Ecto neural progenitor cell (in vitro differentiated cells): ENCODE results near the gene AKAP10.
A peak's percentile ranks its signal among the peaks of the same experiment; 100 is the strongest.
"Not testable (repeated sequence)": the region's sequence is repeated elsewhere in the genome, so short reads cannot be mapped to it uniquely, and the experiment has no call there.

Source experiments
- DNase-seq: peaks from one replicate; pipeline ENCODE4 v3.0.0-alpha.2; 2018; ENCODE audit warnings: low spot score

The AKAP10 gene

DNA sequence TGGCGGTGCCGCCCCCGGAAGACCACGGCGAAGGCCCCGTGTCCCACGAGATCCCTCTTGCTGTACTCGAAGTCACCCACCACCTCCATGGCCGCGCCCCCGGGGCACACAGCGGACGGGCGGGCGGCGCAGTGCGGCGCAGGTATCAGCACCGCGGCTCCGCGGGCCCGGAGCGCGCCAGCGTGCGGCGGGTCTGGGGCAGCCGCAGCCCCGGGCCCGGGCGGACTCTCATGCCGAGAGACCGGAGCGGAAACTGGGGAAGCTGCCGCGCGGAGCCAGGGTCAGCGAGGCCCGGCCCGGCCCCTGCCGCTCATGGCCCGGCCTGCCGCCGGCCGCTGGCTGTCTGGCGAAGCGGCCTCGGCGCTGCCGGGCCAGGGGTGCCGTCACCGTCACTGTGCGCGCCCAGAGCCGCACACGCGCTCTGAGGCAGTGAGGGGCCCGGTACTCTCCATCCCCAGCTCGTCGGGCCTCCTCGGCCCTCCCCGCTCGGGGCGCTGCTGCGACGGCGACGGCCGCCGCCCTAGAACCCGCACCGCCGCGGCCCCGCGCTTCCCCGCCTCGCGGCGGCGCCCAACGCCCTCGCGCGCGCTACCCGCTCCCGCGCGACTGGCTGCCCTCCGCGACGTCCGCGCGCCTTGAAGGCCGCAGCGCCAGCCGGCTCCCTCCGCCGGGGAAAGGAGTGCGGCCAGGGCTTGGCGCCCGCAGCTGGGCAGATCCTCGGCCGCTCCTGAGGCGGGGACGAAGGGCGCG is 110.1 kb downstream of the AKAP10 start, which contains the start of gene ULK2:
ULK2 (minus strand) TSS at position 608 of the 750 bp plus-strand sequence; CDS start at position 89, 519 bp downstream.
- peak; percentile 86 for DNase-seq

DNA sequence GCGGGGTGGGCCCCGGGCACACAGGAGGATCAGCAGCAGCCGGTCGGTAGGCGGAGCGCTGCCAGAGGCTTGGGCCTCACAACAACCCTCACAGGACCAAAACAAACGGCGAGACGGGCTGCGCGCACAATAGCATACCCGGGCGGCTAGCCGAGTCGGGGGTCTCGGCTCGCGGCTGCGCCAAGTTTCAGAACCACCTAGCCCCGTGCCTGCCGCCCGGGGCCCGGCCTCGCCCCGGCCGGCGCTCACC is 110.6 kb downstream of the AKAP10 start:
- DNase-seq, result peak; percentile 87

DNA sequence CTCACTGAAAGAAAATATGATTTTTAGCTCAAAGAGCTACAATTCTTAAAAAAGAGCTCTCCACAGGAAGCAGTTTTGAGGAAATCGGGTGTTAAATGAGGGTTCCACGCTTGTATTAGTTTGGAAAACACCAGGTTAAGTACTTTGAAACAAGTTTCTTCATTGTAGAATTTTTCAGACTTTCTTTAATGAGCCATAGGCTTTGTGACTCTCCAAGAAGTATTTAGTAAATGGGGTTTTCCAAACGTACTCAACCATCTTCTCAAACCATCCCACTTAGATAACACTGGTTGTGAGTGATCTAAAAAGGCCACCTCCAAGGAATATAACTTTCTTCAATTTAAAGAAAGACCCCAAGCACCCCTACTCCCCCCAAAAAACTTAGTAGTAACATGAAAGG is 112.6 kb downstream of the AKAP10 start:
- DNase-seq, result no peak

DNA sequence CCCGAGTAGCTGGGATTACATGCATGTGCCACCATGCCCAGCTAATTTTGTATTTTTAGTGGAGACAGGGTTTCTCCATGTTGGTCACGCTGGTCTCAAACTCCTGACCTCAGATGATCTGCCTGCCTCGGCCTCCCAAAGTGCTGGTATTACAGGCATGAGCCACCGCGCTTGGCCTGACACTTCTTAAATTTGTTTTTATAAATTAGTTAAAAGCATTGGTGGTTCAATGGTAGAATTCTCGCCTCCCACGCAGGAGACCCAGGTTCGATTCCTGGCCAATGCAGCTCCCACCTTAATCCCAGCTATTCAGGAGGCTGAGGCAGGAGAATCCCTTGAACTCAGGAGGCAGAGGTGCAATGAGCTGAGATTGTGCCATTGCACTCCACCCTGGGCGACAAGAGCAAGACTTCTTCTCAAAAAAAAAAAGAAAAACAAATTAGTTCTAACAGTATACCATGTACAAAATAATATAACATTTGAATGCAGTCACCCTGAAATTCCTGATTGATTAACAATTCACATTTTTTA is 116.9 kb downstream of the AKAP10 start:
- not testable (repeated sequence) for DNase-seq

DNA sequence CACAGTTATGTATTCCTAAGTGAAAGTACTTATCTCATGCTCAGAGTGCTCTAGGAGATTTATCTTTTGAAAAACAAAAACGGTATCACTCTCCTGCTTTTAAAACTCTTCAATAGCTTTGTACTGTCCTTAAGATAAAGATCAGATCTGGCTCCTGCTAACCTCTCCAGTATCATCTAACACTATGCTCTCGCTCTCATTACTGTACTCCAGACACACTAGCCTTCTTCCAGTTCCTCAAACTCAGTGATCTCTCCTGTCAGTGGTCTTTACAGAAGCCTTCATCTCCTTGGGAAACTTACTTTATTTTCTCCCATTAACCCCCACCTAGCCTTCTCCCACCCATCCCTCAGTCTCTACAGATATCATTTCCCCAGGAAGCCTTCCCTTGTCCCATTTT is 120.0 kb downstream of the AKAP10 start:
- no peak for DNase-seq
